Activated T-cell treated with anti-CD3 and anti-CD28 coated beads, Interleukin-2, amount 50 U/mL, for 24 hours (primary cell): ENCODE results near the gene DDIAS.
"Not testable (repeated sequence)": the region's sequence is repeated elsewhere in the genome, so short reads cannot be mapped to it uniquely, and the experiment has no call there.

ENCODE experiments used
- DNase-seq: peaks from one replicate; pipeline ENCODE4 v3.0.0-alpha.2; 2020
- H3K27ac Mint-ChIP-seq: 2 replicates; pipeline ENCODE4 v1.8.0; 2020; ENCODE audit warnings: mild to moderate bottlenecking, mixed read lengths
- H3K27me3 Mint-ChIP-seq: 2 replicates; pipeline ENCODE4 v1.8.0; 2020; ENCODE audit warnings: mixed read lengths
- H3K36me3 Mint-ChIP-seq: 2 replicates; pipeline ENCODE4 v1.8.0; 2020; ENCODE audit warnings: low read depth, mixed read lengths
- H3K4me1 Mint-ChIP-seq: 2 replicates; pipeline ENCODE4 v1.8.0; 2020; ENCODE audit warnings: low read depth, mixed read lengths
- H3K4me3 Mint-ChIP-seq: 2 replicates; pipeline ENCODE4 v1.8.0; 2020; ENCODE audit warnings: mild to moderate bottlenecking, moderate library complexity, mixed read lengths
- H3K9me3 Mint-ChIP-seq: 2 replicates; pipeline ENCODE4 v1.8.0; 2020; ENCODE audit warnings: mixed read lengths

DDIAS gene

DNA sequence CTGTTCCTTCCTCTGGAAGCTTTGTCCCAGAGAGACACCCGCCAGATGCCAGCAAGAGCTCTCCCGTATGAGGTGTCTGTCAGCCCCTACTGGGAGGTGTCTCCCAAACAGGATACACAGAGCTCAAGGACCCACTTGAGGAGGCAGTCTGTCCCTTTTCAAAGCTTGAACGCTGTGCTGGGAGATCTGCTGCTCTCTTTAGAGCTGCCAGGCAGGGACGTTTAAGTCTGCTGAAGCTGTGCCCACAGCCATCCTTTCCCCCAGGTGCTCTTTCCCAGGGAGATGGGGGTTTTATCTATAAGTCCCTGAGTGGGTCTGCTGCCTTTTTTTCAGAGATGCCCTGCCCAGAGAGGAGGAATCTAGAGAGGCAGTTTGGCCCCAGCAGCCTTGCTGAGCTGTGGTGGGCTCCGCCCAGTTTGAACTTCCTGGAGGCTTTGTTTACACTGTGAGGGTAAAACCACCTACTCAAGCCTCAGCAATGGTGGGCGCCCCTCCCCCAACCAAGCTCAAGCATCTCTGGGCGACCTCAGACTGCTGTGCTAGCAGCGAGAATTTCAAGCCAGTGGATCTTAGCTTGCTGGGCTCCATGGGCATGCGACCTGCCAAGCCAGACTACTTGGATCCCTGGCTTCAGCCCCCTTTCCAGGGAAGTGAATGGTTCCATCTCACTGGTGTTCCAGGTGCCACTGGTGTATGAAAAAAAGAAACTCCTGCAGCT lies 54.4 kb downstream of the DDIAS start:
- Mint-ChIP-seq H3K4me3 (peak overlapping the region; percentile 6), H3K36me3 (peaks cover 52% of the 10 kb centered on the region), H3K27ac (peak overlapping the region; percentile 71), H3K4me1 (peaks cover 55% of the 10 kb centered on the region), H3K9me3 (peaks cover 43% of the 10 kb centered on the region)
- DNase-seq: peak; percentile 57
- not testable (repeated sequence) for H3K27me3 Mint-ChIP-seq

DNA sequence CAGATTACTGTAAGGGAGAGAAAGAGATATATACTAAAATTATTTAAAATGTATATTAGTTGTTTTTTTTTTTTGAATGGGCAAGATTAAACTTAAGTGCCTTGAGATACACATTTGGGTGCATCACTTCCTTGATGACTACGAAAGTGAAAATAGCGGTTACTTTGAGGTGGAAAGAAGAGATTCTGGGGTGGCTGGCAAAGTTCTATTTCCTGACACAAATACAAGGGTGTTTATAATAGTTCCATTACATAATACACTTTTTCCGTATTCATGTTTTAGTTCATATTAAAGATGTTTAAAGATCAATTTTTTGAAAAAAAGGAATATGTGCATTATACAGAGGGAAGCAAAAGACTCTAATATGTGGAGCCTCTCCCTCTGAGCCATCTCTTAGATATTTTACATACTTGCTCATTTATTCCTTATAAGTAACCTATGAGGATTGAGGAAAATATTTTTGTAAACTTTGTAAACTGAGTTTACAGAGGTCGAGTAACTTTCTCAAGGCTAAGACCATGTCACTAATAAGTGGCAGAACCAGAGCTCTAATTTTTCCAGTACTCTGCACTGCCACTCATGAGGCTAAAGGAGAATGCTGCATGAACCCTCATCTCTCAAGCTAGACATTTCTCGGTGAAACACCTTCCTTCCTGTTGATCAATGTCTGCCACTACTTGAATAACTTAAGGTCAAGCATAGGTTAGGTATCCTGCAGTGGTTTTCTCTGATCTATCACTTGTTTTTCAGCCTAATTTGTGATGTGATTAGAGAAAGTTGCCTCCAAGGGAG lies 58.6 kb downstream of the DDIAS start:
- H3K9me3 Mint-ChIP-seq: peaks cover 14% of the 10 kb centered on the region
- peak overlapping the region; percentile 42 for H3K27ac Mint-ChIP-seq
- peaks cover 25% of the 10 kb centered on the region for H3K36me3 Mint-ChIP-seq
- H3K27me3 Mint-ChIP-seq: no peaks in the 10 kb centered on the region
- peak overlapping the region; percentile 42 for H3K4me3 Mint-ChIP-seq
- DNase-seq: no peak
- H3K4me1 Mint-ChIP-seq: peaks cover 83% of the 10 kb centered on the region

DNA sequence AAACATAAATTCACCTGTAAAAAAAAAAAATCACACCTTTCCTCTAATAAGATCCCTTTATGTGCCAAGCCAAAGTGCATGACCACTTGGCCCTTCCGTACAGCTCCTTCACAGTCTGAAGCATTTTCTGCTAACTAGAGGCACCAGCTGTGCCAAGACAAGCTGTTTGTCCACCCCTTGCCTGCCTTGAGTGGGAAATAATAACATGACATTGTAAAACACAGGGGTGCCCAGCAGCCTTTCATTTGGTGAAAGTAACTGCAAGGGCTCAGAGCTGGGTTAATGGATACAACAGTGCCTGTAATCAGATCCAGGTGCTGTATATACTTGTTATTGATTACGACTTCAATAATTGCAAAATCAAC lies 59.2 kb downstream of the DDIAS start:
- peaks cover 11% of the 10 kb centered on the region for H3K9me3 Mint-ChIP-seq
- H3K27me3 Mint-ChIP-seq: no peaks in the 10 kb centered on the region
- no peak overlapping the region for H3K27ac Mint-ChIP-seq
- H3K36me3 Mint-ChIP-seq: peaks cover 20% of the 10 kb centered on the region
- no peak for DNase-seq
- H3K4me1 Mint-ChIP-seq: peaks cover 83% of the 10 kb centered on the region
- H3K4me3 Mint-ChIP-seq: no peak overlapping the region

DNA sequence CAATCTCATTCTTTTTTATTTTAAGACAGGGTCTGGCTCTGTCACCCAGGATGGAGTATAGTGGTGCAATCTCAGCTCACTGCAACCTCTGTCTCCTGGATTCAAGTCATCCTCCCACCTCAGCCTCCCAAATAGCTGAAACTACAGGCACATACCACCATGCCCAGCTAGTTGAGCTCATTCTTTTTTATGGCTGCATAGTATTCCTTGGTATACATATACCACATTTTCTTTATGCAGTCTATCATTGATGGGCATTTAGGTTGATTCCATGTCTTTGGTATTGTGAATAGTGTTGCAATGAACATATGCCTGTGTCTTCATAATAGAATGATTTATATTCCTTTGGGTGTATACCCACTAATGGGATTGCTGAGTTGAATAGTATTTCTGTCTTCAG lies 60.5 kb downstream of the DDIAS start:
- not testable (repeated sequence) for H3K27me3 Mint-ChIP-seq, DNase-seq, H3K9me3 Mint-ChIP-seq, H3K27ac Mint-ChIP-seq, H3K4me3 Mint-ChIP-seq
- Mint-ChIP-seq H3K4me1 (peaks cover 76% of the 10 kb centered on the region), H3K36me3 (peaks cover 11% of the 10 kb centered on the region)

DNA sequence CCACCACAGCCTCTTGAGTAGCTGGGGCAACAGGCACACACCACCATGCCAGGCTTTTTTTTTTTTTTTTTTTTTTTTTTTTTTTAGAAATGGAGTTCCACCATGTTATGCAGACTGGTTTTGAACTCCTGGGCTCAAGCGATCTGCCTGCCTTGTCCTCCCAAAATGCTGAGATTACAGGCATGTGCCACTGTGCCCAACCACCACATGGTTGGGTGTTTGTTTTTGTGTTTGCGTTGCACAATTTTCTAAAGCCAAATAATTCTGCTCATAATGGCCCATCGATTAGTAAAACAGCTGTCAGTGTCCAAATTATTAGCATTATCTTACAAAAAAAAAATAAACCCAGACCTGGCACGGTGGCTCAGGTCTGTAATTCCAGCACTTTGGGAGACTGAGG lies 65.8 kb downstream of the DDIAS start:
- Mint-ChIP-seq H3K4me1 (peaks cover 63% of the 10 kb centered on the region), H3K27me3 (no peaks in the 10 kb centered on the region), H3K36me3 (no peaks in the 10 kb centered on the region), H3K9me3 (no peaks in the 10 kb centered on the region), H3K27ac (no peak overlapping the region), H3K4me3 (no peak overlapping the region)
- DNase-seq: no peak

DNA sequence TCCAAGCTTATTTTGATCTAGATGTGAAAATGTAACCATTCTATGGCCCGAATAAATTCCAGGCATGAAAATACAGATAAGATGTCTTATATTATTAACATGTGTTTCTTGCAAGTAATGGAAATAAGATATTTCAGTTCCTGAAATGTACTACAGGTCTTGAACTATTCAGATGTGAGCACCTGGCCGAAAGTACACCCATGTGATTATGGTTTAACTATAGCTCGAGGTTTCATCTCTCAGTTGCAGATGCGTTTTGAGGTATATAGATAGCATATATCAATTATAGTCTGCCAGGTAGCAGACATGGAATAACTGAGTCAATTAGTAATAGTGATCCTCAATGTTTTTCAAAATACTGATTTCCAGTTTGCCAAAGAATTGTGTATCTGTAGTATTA lies 68.3 kb downstream of the DDIAS start:
- Mint-ChIP-seq H3K27ac (no peak overlapping the region), H3K36me3 (no peaks in the 10 kb centered on the region), H3K4me3 (no peak overlapping the region), H3K27me3 (no peaks in the 10 kb centered on the region), H3K9me3 (no peaks in the 10 kb centered on the region), H3K4me1 (peaks cover 52% of the 10 kb centered on the region)
- DNase-seq: no peak

DNA sequence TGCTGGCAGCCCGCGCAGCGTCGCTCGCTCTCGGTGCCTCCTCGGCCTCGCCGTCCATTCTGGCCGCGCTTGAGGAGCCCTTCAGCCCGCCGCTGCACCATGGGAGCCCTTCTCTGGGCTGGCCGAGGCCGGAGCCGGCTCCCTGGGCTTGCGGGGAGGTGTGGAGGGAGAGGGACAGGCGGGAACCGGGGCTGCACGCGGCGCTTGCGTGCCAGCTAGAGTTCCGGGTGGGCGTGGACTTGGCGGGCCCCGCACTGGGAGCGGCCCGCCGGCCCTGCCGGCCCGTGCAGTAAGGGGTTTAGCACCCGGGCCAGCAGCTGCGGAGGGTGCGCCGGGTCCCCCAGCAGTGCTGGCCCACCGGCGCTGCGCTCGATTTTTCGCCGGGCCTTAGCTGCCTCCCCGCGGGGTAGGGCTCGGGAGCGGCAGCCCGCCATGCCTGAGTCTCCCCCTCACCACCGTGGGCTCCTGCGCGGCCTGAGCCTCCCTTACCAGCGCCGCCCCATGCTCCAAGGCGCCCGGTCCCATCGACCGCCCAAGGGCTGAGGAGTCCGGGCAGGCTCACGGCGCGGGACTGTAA lies 69.1 kb downstream of the DDIAS start:
- peaks cover 45% of the 10 kb centered on the region for H3K4me1 Mint-ChIP-seq
- H3K4me3 Mint-ChIP-seq, DNase-seq, H3K27me3 Mint-ChIP-seq, H3K27ac Mint-ChIP-seq, H3K36me3 Mint-ChIP-seq, H3K9me3 Mint-ChIP-seq: not testable (repeated sequence)

DNA sequence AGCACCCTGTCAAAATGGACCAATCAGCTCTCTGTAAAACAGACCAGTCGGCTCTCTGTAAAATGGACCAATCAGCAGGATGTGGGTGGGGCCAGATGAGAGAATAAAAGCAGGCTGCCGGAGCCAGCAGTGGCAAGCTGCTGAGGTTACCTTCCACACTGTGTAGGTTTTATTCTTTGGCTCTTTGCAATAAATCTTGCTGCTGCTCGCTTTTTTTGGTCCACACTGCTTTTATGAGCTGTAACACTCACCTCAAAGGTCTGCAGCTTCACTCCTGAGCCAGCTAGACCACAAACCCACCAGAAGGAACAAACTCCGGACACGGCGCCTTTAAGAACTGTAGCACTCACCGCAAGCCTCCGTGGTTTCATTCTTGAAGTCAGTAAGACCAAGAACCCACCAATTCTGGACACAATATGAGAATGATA lies 70.0 kb downstream of the DDIAS start:
- not testable (repeated sequence) for H3K36me3 Mint-ChIP-seq, H3K9me3 Mint-ChIP-seq, H3K27me3 Mint-ChIP-seq
- Mint-ChIP-seq H3K4me1 (peaks cover 41% of the 10 kb centered on the region), H3K27ac (peak overlapping the region; percentile 83), H3K4me3 (peak overlapping the region; percentile 71)
- peak; percentile 50 for DNase-seq

DNA sequence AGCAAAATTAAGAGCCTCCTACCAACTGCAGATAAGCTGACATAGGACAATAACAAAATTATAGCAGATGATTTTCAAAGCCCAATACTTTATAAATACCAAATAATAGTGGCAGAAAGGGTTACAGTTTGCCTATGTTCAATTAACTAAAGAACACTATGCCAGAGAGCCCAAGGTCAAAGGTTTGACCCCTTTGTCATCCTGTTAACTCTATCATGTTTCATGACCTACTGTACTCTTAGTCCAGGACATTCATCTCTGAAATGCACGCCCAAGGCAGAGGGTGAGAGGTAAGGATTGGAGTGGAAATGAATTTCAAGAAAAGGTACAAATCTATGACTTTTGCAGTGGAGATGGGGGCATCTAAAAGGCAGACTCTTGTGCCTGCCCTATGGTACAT lies 70.6 kb downstream of the DDIAS start:
- Mint-ChIP-seq H3K4me1 (peaks cover 42% of the 10 kb centered on the region), H3K9me3 (no peaks in the 10 kb centered on the region), H3K27ac (no peak overlapping the region), H3K4me3 (peak overlapping the region; percentile 71), H3K27me3 (no peaks in the 10 kb centered on the region), H3K36me3 (peaks cover 2% of the 10 kb centered on the region)
- no peak for DNase-seq

DNA sequence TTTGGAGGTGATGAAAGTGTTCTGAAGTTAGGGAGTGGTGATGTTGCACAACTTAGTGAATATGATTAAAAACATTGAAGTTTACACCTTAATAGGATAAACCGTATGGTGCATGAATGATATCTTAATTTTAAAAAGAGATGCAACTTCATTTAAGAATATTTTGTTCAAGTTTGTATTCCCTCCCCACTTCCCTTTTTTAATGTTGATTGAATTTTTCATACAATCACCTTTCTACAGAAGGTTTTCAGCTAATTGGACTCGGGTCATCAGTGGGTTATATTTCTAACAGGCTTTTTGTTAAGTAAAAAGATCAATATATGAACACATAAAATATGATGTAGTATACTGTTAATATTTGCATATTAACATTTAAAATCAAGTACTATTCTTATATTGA lies 72.6 kb downstream of the DDIAS start:
- H3K4me3 Mint-ChIP-seq: no peak overlapping the region
- no peak overlapping the region for H3K27ac Mint-ChIP-seq
- no peak for DNase-seq
- H3K9me3 Mint-ChIP-seq: no peaks in the 10 kb centered on the region
- peaks cover 58% of the 10 kb centered on the region for H3K4me1 Mint-ChIP-seq
- H3K27me3 Mint-ChIP-seq: no peaks in the 10 kb centered on the region
- peaks cover 5% of the 10 kb centered on the region for H3K36me3 Mint-ChIP-seq

DNA sequence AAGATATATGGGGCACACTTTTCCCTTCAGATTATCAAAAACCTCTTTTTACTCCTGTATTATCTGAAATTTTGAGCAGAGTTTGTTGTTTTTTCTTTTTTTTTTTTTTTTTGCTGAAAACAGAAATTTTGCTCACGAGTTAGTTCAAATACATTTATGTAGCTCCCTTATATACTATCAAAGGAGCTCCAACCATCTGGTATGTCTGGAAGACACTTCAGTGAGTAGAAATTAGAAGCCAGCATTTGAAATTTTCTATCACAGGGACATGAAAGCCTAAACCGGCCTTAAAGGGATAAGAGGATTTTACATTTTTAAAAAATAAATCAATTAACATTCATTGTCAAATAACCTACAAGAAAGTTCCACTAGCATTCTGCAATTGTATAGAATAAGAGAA lies 73.3 kb downstream of the DDIAS start:
- DNase-seq: no peak
- no peaks in the 10 kb centered on the region for H3K27me3 Mint-ChIP-seq
- H3K9me3 Mint-ChIP-seq: no peaks in the 10 kb centered on the region
- peaks cover 7% of the 10 kb centered on the region for H3K36me3 Mint-ChIP-seq
- H3K4me3 Mint-ChIP-seq: no peak overlapping the region
- no peak overlapping the region for H3K27ac Mint-ChIP-seq
- peaks cover 58% of the 10 kb centered on the region for H3K4me1 Mint-ChIP-seq

DNA sequence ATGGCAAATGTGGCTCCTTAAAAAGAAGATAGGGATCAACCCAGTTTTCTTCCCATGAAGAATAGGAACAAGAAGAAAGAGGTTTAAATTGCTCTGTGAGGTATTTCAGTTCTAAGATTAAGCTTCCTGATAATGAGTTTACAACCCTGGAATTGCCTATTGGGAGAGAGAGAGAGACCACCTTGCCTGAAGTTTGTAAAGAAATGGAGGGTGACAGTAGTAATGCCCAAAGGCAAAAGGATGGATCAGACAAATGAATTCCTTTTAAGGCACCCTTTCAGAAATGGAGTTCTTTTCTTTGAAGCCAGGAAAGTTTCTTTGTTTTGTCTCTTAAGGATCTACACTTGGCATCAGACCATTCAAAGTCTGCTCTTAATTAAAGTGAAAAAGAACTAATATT lies 74.3 kb downstream of the DDIAS start:
- H3K27me3 Mint-ChIP-seq: no peaks in the 10 kb centered on the region
- H3K9me3 Mint-ChIP-seq: no peaks in the 10 kb centered on the region
- DNase-seq: no peak
- no peak overlapping the region for H3K27ac Mint-ChIP-seq
- H3K36me3 Mint-ChIP-seq: peaks cover 10% of the 10 kb centered on the region
- H3K4me3 Mint-ChIP-seq: no peak overlapping the region
- peaks cover 64% of the 10 kb centered on the region for H3K4me1 Mint-ChIP-seq

DNA sequence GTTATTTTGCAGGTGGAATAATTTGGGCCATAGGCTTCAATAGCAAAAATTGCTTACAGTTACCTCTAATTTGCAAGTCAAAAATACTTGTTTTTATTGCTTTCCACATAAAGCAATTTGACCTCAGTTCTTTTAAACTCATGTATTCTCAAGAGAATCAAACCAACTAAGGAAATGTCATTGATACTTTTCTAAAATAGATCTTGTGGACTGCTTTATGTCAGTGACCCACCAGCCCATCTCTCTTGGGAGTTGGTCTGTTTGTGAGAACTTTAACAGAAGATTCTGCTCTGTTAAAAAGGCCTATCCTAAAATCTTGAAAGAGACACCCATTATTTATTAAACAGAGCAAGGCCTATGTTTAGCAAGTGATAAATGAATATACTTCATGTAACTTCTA lies 75.2 kb downstream of the DDIAS start:
- Mint-ChIP-seq H3K27ac (no peak overlapping the region), H3K36me3 (peaks cover 19% of the 10 kb centered on the region), H3K4me1 (peaks cover 60% of the 10 kb centered on the region), H3K27me3 (no peaks in the 10 kb centered on the region), H3K4me3 (no peak overlapping the region), H3K9me3 (no peaks in the 10 kb centered on the region)
- no peak for DNase-seq

DNA sequence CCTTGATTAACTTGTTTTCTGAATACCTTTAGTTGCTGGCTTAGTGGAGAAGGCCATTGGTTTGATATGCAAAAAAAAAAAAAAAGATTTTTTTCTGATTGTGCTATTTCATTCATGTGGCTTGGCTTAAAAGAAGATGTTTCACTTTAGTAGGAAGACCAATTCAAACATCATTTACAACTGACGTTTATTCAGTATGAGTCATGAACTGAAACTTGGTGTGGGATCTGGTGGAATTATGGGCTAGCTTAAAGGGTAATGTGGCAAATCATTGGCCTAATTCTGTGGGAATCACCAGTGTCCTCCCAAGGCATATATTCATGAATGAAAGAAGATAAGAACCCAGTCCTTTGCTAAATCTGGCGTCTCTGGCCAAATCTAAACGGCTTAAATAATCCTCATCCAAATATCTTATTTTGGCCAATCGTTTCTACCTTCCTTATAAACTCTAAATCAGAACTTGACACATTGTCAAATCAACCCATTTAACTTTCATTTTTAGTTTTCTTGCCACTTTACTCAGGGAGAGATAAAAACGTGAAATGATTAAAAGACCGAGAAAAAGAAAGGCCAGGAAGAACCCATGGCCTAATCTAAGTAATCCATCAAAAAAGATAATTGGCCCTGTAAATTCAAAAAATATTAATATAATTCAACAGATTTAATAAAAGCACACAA lies 77.0 kb downstream of the DDIAS start:
- Mint-ChIP-seq H3K27ac (peak overlapping the region; percentile 91), H3K4me3 (peak overlapping the region; percentile 39), H3K27me3 (no peaks in the 10 kb centered on the region), H3K4me1 (peaks cover 50% of the 10 kb centered on the region), H3K36me3 (peaks cover 28% of the 10 kb centered on the region), H3K9me3 (no peaks in the 10 kb centered on the region)
- no peak for DNase-seq

DNA sequence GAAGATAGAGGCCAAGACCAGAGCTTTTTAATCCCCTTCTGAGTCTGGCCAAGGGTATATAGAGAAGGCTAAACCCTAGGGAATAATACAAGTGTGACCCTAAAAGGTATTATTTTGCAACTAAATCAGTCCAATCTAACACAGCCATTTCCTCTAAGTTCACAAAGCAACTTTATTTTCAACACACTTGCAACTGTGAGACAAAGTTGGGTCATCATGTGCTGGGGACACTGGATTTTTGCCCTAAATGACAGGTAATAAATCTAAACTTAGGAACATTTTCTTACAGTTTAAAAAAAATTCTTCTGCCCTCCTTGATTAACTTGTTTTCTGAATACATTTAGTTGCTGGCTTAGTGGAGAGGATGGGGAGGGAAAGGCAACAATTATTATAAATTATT lies 78.3 kb downstream of the DDIAS start:
- no peak for DNase-seq
- Mint-ChIP-seq H3K4me1 (peaks cover 53% of the 10 kb centered on the region), H3K9me3 (no peaks in the 10 kb centered on the region), H3K4me3 (peak overlapping the region; percentile 12), H3K27ac (peak overlapping the region; percentile 79), H3K36me3 (peaks cover 37% of the 10 kb centered on the region), H3K27me3 (no peaks in the 10 kb centered on the region)
